GM18499 (cell line): ENCODE data around the gene UNC45A.
"Not testable (repeated sequence)": the region's sequence is repeated elsewhere in the genome, so short reads cannot be mapped to it uniquely, and the experiment has no call there.

ENCODE experiments used
- ATAC-seq: cut with Tn5 transposase; IDR thresholded peaks from one replicate; pipeline ENCODE4 v1.9.1; 2021; ENCODE audit warnings: moderate number of reproducible peaks; ENCODE audit not compliant: insufficient read depth, unreplicated experiment

Gene UNC45A

GRCh38 chr15:90915808-90916440 is 19.2 kb upstream of the UNC45A start:
- no peak for ATAC-seq

GRCh38 chr15:90916461-90916860 is 18.6 kb upstream of the UNC45A start:
- no peak for ATAC-seq

GRCh38 chr15:90917569-90917968 is 17.5 kb upstream of the UNC45A start:
- no peak for ATAC-seq

- ATAC-seq, result no peak
These were observed 16.9 kb upstream of the UNC45A start for GRCh38 chr15:90918034-90918788.

- ATAC-seq, result no peak
These were observed 16.2 kb upstream of the UNC45A start for GRCh38 chr15:90918835-90919234.

GRCh38 chr15:90921887-90922286 is 13.2 kb upstream of the UNC45A start:
- ATAC-seq, result no peak

- ATAC-seq, result not testable (repeated sequence)
These were observed 12.3 kb upstream of the UNC45A start for GRCh38 chr15:90922712-90923322.

GRCh38 chr15:90924375-90924774 is 10.7 kb upstream of the UNC45A start:
- peak; percentile 37 for ATAC-seq

GRCh38 chr15:90926766-90927165 is 8.3 kb upstream of the UNC45A start:
- not testable (repeated sequence) for ATAC-seq

- not testable (repeated sequence) for ATAC-seq
These were observed 7.0 kb upstream of the UNC45A start for GRCh38 chr15:90928106-90928505.

GRCh38 chr15:90929246-90930019 is 5.7 kb upstream of the UNC45A start:
- no peak for ATAC-seq

GRCh38 chr15:90930861-90931574 is 4.1 kb upstream of the UNC45A start:
- no peak for ATAC-seq

- ATAC-seq, result no peak
These were observed 3.6 kb upstream of the UNC45A start for GRCh38 chr15:90931575-90931827.

GRCh38 chr15:90931828-90932659 is 3.0 kb upstream of the UNC45A start, which contains the start of gene HDDC3:
TSS of gene HDDC3 (minus strand) at chr15:90932549. CDS start at chr15:90932540, 9 bp downstream.
- ATAC-seq, result no peak

GRCh38 chr15:90932660-90932991 is 2.5 kb upstream of the UNC45A start:
- no peak for ATAC-seq

- ATAC-seq, result no peak
These were observed 1.8 kb upstream of the UNC45A start for GRCh38 chr15:90933301-90933700.

- no peak for ATAC-seq
These were observed 683 bp upstream of the UNC45A start for GRCh38 chr15:90934256-90934948.

- no peak for ATAC-seq
These were observed 1.7 kb downstream of the UNC45A start for GRCh38 chr15:90936823-90937222.

- no peak for ATAC-seq
These were observed 3.2 kb downstream of the UNC45A start for GRCh38 chr15:90938261-90938660.
